ENCODE data around the gene LRBA. TPM values are rescaled to one million over a fixed set of nuclear protein-coding genes. Genes with fewer than 3 reads are reported as not detected.
A peak's percentile ranks its signal among the peaks of the same experiment; 100 is the strongest.

LRBA gene
- total RNA-seq, 1 donor from 2014 or later: 26.4 TPM

GRCh38 chr4:150323406-150324325 is 691.4 kb downstream of the LRBA start:
- Mint-ChIP-seq H3K36me3 (ENCODE audit: unreplicated experiment) (no peaks in the 10 kb centered on the region), H3K4me3 (ENCODE audit: unreplicated experiment) (peak overlapping the region; percentile 32), H3K9me3 (ENCODE audit: unreplicated experiment) (peaks cover 4% of the 10 kb centered on the region), H3K27ac (ENCODE audit: unreplicated experiment) (peak overlapping the region; percentile 60), H3K4me1 (ENCODE audit: low read depth, unreplicated experiment) (peaks cover 23% of the 10 kb centered on the region), H3K27me3 (ENCODE audit: unreplicated experiment) (peaks cover 4% of the 10 kb centered on the region)
- TF ChIP-seq, protein P1, sequence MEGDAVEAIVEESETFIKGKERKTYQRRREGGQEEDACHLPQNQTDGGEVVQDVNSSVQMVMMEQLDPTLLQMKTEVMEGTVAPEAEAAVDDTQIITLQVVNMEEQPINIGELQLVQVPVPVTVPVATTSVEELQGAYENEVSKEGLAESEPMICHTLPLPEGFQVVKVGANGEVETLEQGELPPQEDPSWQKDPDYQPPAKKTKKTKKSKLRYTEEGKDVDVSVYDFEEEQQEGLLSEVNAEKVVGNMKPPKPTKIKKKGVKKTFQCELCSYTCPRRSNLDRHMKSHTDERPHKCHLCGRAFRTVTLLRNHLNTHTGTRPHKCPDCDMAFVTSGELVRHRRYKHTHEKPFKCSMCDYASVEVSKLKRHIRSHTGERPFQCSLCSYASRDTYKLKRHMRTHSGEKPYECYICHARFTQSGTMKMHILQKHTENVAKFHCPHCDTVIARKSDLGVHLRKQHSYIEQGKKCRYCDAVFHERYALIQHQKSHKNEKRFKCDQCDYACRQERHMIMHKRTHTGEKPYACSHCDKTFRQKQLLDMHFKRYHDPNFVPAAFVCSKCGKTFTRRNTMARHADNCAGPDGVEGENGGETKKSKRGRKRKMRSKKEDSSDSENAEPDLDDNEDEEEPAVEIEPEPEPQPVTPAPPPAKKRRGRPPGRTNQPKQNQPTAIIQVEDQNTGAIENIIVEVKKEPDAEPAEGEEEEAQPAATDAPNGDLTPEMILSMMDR (IDR thresholded peaks at IDR 0.05; ENCODE audit: partially characterized antibody, unreplicated experiment): no peak
- no peak for DNase-seq

DNA sequence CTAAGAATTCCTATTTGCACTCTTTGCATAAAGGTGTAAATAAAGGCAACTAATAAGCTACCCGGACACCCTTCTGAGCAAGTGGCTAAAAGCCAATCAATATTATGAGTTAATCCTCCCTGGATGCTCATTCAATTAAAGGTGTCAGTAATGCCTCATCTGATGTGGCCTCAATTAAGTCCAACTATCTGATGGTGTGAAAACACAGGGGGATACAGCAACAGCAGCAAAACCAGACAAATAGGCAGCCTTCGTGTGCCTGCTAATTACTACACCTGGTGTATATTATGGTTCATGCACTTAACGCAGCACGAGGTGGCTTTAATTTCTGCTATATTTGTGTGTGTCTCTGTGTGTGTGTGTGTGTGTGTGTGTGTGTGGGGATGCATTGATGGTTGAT is 692.4 kb downstream of the LRBA start:
- Mint-ChIP-seq H3K4me1 (ENCODE audit: low read depth, unreplicated experiment) (peaks cover 23% of the 10 kb centered on the region), H3K4me3 (ENCODE audit: unreplicated experiment) (no peak overlapping the region), H3K27ac (ENCODE audit: unreplicated experiment) (peak overlapping the region; percentile 45), H3K27me3 (ENCODE audit: unreplicated experiment) (peaks cover 4% of the 10 kb centered on the region), H3K9me3 (ENCODE audit: unreplicated experiment) (peaks cover 4% of the 10 kb centered on the region), H3K36me3 (ENCODE audit: unreplicated experiment) (no peaks in the 10 kb centered on the region)
- TF ChIP-seq, protein P1 (IDR thresholded peaks at IDR 0.05; ENCODE audit: partially characterized antibody, unreplicated experiment): no peak
- no peak for DNase-seq

- H3K9me3 Mint-ChIP-seq (ENCODE audit: unreplicated experiment): peaks cover 6% of the 10 kb centered on the region
- H3K4me1 Mint-ChIP-seq (ENCODE audit: low read depth, unreplicated experiment): peaks cover 26% of the 10 kb centered on the region
- H3K27me3 Mint-ChIP-seq (ENCODE audit: unreplicated experiment): peaks cover 4% of the 10 kb centered on the region
- H3K4me3 Mint-ChIP-seq (ENCODE audit: unreplicated experiment): no peak overlapping the region
- H3K36me3 Mint-ChIP-seq (ENCODE audit: unreplicated experiment): no peaks in the 10 kb centered on the region
- no peak for DNase-seq
- peak overlapping the region; percentile 1 for H3K27ac Mint-ChIP-seq (ENCODE audit: unreplicated experiment)
- TF ChIP-seq, protein P1 (IDR thresholded peaks at IDR 0.05; ENCODE audit: partially characterized antibody, unreplicated experiment): no peak
Measured at GRCh38 chr4:150321113-150321512, 694.0 kb downstream of the LRBA start.

GRCh38 chr4:150318971-150319370 is 696.1 kb downstream of the LRBA start:
- no peak overlapping the region for H3K27ac Mint-ChIP-seq (ENCODE audit: unreplicated experiment)
- H3K27me3 Mint-ChIP-seq (ENCODE audit: unreplicated experiment): peaks cover 6% of the 10 kb centered on the region
- no peaks in the 10 kb centered on the region for H3K36me3 Mint-ChIP-seq (ENCODE audit: unreplicated experiment)
- H3K9me3 Mint-ChIP-seq (ENCODE audit: unreplicated experiment): peaks cover 12% of the 10 kb centered on the region
- peaks cover 27% of the 10 kb centered on the region for H3K4me1 Mint-ChIP-seq (ENCODE audit: low read depth, unreplicated experiment)
- no peak for DNase-seq
- TF ChIP-seq, protein P1 (IDR thresholded peaks at IDR 0.05; ENCODE audit: partially characterized antibody, unreplicated experiment): no peak
- no peak overlapping the region for H3K4me3 Mint-ChIP-seq (ENCODE audit: unreplicated experiment)

DNA sequence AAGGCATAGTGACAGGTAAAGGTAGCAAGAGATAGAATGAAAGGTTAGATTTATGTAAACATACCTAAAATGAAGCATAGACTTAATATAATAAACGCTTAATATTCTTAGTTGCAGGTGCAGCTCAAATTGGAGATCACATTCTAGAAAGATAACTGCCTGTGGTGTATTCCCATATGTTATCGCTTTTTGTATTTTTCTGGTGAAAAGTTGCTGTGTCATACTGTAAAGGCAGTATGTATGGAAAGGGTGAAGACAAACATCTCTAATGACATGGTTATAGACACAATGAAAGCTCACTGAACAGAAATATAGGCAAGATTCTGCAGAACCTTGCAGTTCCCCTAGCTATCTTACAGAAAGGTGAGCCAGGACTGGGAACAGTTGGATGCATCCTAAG is 696.6 kb downstream of the LRBA start:
- Mint-ChIP-seq H3K9me3 (ENCODE audit: unreplicated experiment) (peaks cover 12% of the 10 kb centered on the region), H3K4me1 (ENCODE audit: low read depth, unreplicated experiment) (peaks cover 23% of the 10 kb centered on the region), H3K27me3 (ENCODE audit: unreplicated experiment) (peaks cover 6% of the 10 kb centered on the region), H3K36me3 (ENCODE audit: unreplicated experiment) (no peaks in the 10 kb centered on the region), H3K27ac (ENCODE audit: unreplicated experiment) (no peak overlapping the region), H3K4me3 (ENCODE audit: unreplicated experiment) (no peak overlapping the region)
- DNase-seq: no peak
- TF ChIP-seq, protein P1 (IDR thresholded peaks at IDR 0.05; ENCODE audit: partially characterized antibody, unreplicated experiment): no peak

Data from glutamatergic neuron (in vitro differentiated cells).